Measurements from ENCODE around the gene TMEM132A.
A peak's percentile ranks its signal among the peaks of the same experiment; 100 is the strongest.

The TMEM132A gene

GRCh38 chr11:60879971-60880588, 44.2 kb upstream of the TMEM132A start:
- no peak for TF ChIP-seq CTCF (IDR thresholded peaks at IDR 0.05; ENCODE audit: low read depth, low read length)
- H3K4me3 ChIP-seq (ENCODE audit: low read depth, low read length) = no peak overlapping the region

- no peak for TF ChIP-seq CTCF (IDR thresholded peaks at IDR 0.05; ENCODE audit: low read depth, low read length)
- H3K4me3 ChIP-seq (ENCODE audit: low read depth, low read length) = no peak overlapping the region
Observed at GRCh38 chr11:60880643-60881282, 43.5 kb upstream of the TMEM132A start.

- no peak overlapping the region for H3K4me3 ChIP-seq (ENCODE audit: low read depth, low read length)
- peak; percentile 69 for TF ChIP-seq CTCF (IDR thresholded peaks at IDR 0.05; ENCODE audit: low read depth, low read length)
Observed at GRCh38 chr11:60887556-60887955, 36.7 kb upstream of the TMEM132A start.

- H3K4me3 ChIP-seq (ENCODE audit: low read depth, low read length) = no peak overlapping the region
- TF ChIP-seq CTCF (IDR thresholded peaks at IDR 0.05; ENCODE audit: low read depth, low read length) = no peak
Observed at GRCh38 chr11:60889869-60890311, 34.4 kb upstream of the TMEM132A start.

- TF ChIP-seq CTCF (IDR thresholded peaks at IDR 0.05; ENCODE audit: low read depth, low read length) = no peak
- H3K4me3 ChIP-seq (ENCODE audit: low read depth, low read length) = no peak overlapping the region
Observed at GRCh38 chr11:60890696-60891095, 33.6 kb upstream of the TMEM132A start.

- no peak overlapping the region for H3K4me3 ChIP-seq (ENCODE audit: low read depth, low read length)
- TF ChIP-seq CTCF (IDR thresholded peaks at IDR 0.05; ENCODE audit: low read depth, low read length) = no peak
Observed at GRCh38 chr11:60891103-60891741, 33.0 kb upstream of the TMEM132A start.

GRCh38 chr11:60895687-60896086, 28.6 kb upstream of the TMEM132A start:
- no peak overlapping the region for H3K4me3 ChIP-seq (ENCODE audit: low read depth, low read length)
- TF ChIP-seq CTCF (IDR thresholded peaks at IDR 0.05; ENCODE audit: low read depth, low read length) = no peak
